ENCODE data around the gene EGFL8. TPM values are rescaled to one million over a fixed set of nuclear protein-coding genes. Genes with fewer than 3 reads are reported as not detected.
A peak's percentile ranks its signal among the peaks of the same experiment; 100 is the strongest.

Gene EGFL8
- total and polyA plus RNA-seq, 12 donors, result 1.3 to 103 (median 9.0) TPM

DNA sequence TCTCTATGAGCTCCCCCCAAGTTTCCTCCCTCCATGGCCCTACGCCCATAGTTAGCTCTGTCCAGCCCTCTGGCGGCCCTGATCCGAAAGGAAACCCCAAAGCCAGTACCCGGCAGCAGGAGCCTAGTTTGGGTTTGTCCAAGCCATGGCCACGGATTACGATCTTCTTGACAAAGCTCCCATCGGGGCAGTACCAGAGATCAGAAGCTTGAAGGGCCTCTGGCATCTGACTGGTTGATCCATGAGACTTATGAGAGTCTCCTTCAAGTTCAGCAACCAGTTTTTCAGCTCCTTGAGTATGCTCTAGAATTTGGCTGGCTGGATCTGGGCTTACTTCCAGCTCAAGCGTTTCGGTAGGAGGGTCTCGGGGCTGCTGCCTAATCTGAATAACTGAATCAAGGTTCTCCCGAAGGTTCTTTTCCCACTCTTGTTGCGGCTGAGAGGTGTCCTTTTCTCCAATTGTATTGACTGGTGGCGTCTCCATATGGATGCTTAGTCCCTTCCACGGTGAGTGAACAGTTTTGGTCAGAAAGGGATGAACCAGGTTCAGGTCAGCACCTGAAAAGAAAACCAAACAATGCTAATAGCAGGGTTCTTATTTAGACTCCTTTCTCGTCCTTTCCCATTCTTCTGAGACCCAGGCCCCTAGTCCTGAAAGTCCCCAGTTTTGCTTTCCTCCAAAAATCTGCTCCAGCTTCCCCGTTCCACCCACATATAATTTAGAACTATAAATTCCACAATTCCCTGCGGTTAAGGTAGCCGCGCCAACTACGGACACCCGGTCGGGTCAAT lies 34.9 kb upstream of the EGFL8 start:
- Histone ChIP-seq H3K27ac (peak overlapping the region; percentile 53 to 95 (median 92)), H3K27me3 (no peaks in the 10 kb centered on the region), H3K9me3 (replicated peaks in 1 of 3) (no peaks in the 10 kb centered on the region), H3K4me3 (peak overlapping the region; percentile 37 to 93 (median 78)), H3K4me1 (replicated peaks in 1 of 2) (peaks cover 20 to 29% of the 10 kb centered on the region in 2 donors), H3K36me3 (replicated peaks in 1 of 2) (peaks cover 0 to 19% of the 10 kb centered on the region in 2 donors)
- WGBS, 4 donors, result 15 to 34% (median 29%) methylated on average over 16 to 22 of the region's 22 CpGs
- no peak for DNase-seq
- intact Hi-C loops (cut with DNase I), result no loop called here
- TF ChIP-seq, protein P1, sequence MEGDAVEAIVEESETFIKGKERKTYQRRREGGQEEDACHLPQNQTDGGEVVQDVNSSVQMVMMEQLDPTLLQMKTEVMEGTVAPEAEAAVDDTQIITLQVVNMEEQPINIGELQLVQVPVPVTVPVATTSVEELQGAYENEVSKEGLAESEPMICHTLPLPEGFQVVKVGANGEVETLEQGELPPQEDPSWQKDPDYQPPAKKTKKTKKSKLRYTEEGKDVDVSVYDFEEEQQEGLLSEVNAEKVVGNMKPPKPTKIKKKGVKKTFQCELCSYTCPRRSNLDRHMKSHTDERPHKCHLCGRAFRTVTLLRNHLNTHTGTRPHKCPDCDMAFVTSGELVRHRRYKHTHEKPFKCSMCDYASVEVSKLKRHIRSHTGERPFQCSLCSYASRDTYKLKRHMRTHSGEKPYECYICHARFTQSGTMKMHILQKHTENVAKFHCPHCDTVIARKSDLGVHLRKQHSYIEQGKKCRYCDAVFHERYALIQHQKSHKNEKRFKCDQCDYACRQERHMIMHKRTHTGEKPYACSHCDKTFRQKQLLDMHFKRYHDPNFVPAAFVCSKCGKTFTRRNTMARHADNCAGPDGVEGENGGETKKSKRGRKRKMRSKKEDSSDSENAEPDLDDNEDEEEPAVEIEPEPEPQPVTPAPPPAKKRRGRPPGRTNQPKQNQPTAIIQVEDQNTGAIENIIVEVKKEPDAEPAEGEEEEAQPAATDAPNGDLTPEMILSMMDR (IDR thresholded peaks at IDR 0.05), result no peak
- no peak for TF ChIP-seq POLR2A (IDR thresholded peaks at IDR 0.05)

DNA sequence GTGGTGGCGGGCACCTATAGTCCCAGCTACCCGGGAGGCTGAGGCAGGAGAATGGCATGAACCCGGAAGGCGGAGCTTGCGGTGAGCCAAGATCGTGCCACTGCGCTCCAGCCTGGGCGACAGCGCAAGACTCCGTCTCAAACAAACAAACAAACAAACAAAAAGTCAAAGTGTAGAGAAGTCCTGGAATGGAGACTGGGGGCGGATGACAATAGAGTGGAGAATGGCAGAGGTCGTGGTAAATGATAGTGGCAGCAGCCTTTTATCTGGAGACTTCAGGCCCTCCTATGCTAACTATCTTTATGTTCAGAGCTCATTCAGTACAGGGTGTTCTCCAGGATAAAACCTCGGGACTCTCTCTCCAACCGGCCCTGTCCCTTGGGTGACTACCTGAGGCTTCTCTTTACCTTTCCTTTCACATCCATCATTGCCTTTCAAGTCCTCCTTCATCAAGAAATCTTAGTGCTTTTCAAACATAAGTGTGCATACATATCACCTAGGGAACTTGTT lies 32.9 kb upstream of the EGFL8 start:
- H3K27ac ChIP-seq, result no peak overlapping the region
- peak in 1 of 7 donors; percentile 12 for DNase-seq
- no peaks in the 10 kb centered on the region for H3K36me3 ChIP-seq (replicated peaks in 1 of 2)
- TF ChIP-seq POLR2A (IDR thresholded peaks at IDR 0.05), result no peak
- TF ChIP-seq, protein P1 (IDR thresholded peaks at IDR 0.05), result no peak
- peaks cover 20 to 25% of the 10 kb centered on the region in 2 donors for H3K4me1 ChIP-seq (replicated peaks in 1 of 2)
- H3K4me3 ChIP-seq, result no peak overlapping the region
- intact Hi-C loops (cut with DNase I), result no loop called here
- H3K27me3 ChIP-seq, result no peaks in the 10 kb centered on the region
- 88 to 92% (median 90%) methylated on average over 14 of the region's 14 CpGs for WGBS, 4 donors
- H3K9me3 ChIP-seq (replicated peaks in 1 of 3), result no peaks in the 10 kb centered on the region

DNA sequence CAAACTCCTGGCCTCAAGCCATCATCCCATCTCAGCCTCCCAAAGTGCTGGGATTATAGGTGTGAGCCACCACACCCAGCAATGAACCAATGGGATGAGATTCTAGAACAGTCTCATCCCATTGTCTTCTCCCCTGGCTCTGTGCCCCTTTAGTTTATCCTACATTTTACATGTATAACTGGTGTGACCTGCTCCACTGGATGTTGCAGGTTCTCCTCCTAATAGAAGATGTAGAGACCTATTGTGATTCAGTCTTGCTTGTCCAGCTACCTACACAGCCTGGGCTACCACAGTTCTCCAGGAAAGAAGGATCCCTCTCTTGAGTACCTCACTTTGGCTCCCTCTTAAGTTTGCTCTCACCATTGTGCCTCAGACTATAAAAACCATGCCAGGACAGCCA lies 32.3 kb upstream of the EGFL8 start:
- Histone ChIP-seq H3K4me3 (no peak overlapping the region), H3K27me3 (no peaks in the 10 kb centered on the region), H3K36me3 (replicated peaks in 1 of 2) (no peaks in the 10 kb centered on the region), H3K4me1 (replicated peaks in 1 of 2) (peaks cover 17 to 19% of the 10 kb centered on the region in 2 donors), H3K9me3 (replicated peaks in 1 of 3) (no peaks in the 10 kb centered on the region), H3K27ac (no peak overlapping the region)
- TF ChIP-seq POLR2A (IDR thresholded peaks at IDR 0.05), result no peak
- TF ChIP-seq, protein P1 (IDR thresholded peaks at IDR 0.05), result no peak
- intact Hi-C loops (cut with DNase I), result no loop called here
- DNase-seq, result peak in 1 of 7 donors; percentile 12

DNA sequence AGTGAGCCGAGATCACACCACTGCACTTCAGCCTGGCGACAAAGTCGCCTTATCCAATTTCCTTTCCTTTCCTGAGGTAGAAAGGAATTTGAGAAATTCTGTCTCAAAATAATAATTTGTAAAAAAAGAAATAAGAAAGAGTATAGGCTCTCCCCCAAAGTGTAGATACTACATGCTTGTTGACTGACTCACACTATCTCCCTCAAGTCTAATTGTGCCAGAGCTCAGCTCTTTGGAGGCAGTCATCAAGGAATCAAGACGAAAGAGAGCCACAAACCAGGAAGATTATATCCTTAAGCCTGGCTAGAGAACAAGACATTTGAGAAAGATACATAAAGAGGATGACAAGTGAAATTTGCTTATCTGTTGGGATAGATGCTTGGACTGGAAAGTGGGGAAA lies 30.6 kb upstream of the EGFL8 start:
- 71 to 83% (median 79%) methylated on average over 4 of the region's 4 CpGs for WGBS, 4 donors
- no peaks in the 10 kb centered on the region for H3K27me3 ChIP-seq

More for the DNA sequence above, 30.6 kb upstream of the EGFL8 start:
- Histone ChIP-seq H3K27ac (no peak overlapping the region), H3K36me3 (replicated peaks in 1 of 2) (no peaks in the 10 kb centered on the region), H3K9me3 (replicated peaks in 1 of 3) (no peaks in the 10 kb centered on the region), H3K4me1 (replicated peaks in 1 of 2) (peaks cover 9 to 10% of the 10 kb centered on the region in 2 donors), H3K4me3 (no peak overlapping the region)
- TF ChIP-seq, protein P1 (IDR thresholded peaks at IDR 0.05), result no peak
- intact Hi-C loops (cut with DNase I), result no loop called here
- DNase-seq, result no peak
